Measurements from ENCODE around the gene ACOXL.

Gene ACOXL

DNA sequence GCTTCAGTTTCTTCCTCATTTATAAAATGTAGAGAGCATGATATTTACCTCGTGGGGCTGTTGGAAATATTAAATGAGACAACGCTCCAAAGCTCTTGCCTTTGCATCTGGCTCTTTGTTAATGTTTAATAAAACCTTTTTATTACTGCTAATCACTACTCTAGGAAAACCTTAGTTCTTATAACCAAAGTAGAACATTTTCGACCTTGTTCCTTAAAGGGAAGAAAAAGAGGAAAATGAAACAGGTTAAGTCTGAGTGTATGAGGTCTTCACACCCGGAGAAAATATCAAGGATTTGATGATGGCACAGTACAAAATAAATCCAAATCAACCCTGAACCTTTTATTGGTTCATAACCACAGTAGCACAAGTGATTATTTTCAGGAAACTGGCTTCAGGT is 301.8 kb downstream of the ACOXL start:
- Histone ChIP-seq H3K9me3 (no peaks in the 10 kb centered on the region), H3K4me1 (no peaks in the 10 kb centered on the region), H3K27me3 (no peaks in the 10 kb centered on the region), H3K4me3 (ENCODE audit: low read depth, low read length) (no peak overlapping the region), H3K36me3 (no peaks in the 10 kb centered on the region)
- TF ChIP-seq, protein P1, sequence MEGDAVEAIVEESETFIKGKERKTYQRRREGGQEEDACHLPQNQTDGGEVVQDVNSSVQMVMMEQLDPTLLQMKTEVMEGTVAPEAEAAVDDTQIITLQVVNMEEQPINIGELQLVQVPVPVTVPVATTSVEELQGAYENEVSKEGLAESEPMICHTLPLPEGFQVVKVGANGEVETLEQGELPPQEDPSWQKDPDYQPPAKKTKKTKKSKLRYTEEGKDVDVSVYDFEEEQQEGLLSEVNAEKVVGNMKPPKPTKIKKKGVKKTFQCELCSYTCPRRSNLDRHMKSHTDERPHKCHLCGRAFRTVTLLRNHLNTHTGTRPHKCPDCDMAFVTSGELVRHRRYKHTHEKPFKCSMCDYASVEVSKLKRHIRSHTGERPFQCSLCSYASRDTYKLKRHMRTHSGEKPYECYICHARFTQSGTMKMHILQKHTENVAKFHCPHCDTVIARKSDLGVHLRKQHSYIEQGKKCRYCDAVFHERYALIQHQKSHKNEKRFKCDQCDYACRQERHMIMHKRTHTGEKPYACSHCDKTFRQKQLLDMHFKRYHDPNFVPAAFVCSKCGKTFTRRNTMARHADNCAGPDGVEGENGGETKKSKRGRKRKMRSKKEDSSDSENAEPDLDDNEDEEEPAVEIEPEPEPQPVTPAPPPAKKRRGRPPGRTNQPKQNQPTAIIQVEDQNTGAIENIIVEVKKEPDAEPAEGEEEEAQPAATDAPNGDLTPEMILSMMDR (IDR thresholded peaks at IDR 0.05; ENCODE audit: low read depth, low read length) = no peak
- DNase-seq = no peak

DNA sequence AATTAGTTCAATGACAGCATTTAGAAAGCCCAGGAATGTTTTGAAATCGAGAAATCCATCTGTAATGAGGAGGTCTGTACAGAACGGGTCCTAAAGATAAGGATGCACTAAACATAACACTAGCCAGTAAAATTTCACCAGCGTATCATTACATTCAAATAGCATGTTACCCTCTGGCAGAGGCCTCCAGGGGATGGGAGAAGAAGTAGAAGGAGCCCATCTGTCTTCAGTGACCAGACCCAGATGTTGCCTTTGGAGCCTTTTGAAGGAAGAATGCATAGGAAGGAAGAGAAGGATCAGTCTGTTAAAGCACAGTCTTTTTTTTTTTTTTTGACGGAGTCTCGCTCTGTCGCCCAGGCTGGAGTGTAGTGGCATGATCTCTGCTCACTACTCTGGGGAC is 302.2 kb downstream of the ACOXL start:
- no peaks in the 10 kb centered on the region for H3K27me3 ChIP-seq
- TF ChIP-seq, protein P1 (IDR thresholded peaks at IDR 0.05; ENCODE audit: low read depth, low read length) = no peak
- no peak overlapping the region for H3K4me3 ChIP-seq (ENCODE audit: low read depth, low read length)
- no peaks in the 10 kb centered on the region for H3K4me1 ChIP-seq
- no peaks in the 10 kb centered on the region for H3K9me3 ChIP-seq
- no peaks in the 10 kb centered on the region for H3K36me3 ChIP-seq
- no peak for DNase-seq

DNA sequence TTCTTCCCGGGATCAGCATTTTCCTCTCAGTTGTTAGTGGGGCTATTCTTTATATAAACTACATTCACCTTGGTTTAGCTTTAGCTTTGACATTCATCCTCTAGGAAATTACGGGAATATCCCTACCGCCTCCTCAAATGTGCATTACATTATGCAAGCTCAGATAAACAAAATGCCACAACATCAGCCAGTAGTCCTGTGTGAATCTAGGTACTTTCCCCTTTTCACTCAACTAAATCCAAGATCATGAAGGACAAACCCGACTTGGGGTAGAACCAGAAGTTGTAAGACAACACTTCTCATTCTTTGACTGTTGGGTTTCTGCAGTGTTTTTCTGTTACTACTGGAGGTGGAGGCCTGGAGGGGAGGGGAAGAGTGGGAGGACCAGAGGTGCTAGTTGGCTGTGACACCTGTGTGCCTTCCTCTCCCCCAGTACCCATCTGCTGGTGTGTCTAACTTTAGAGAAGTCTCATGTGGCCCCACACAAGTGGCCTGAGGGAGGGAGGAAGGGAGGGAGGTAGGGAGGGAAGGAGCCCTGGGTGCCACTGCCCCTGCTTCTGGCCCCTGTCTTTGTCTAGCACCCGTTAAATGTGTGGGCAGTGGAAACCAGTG is 303.6 kb downstream of the ACOXL start:
- TF ChIP-seq, protein P1 (IDR thresholded peaks at IDR 0.05; ENCODE audit: low read depth, low read length) = no peak
- Histone ChIP-seq H3K4me1 (no peaks in the 10 kb centered on the region), H3K36me3 (no peaks in the 10 kb centered on the region), H3K4me3 (ENCODE audit: low read depth, low read length) (no peak overlapping the region), H3K27me3 (no peaks in the 10 kb centered on the region), H3K9me3 (no peaks in the 10 kb centered on the region)
- DNase-seq = no peak

DNA sequence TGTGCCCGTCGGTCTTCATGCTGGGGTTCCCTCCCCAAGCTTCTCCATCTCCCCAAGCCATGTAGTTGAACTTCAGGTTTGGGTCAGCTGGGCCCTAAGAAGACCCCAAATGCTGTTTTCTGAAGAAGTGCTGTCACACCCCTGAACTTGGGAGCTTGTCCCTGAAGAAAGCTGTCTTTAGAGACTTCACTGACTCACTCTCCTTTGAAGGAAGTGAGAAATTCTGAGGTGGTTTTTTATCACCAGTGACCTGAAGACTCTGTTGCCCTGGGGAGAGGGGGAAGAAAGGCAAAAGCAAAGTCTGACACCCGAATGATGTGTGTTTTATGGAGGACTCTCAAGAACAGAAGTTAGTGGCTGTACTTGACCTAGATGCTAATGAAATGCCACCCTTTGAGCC is 304.8 kb downstream of the ACOXL start:
- H3K36me3 ChIP-seq = no peaks in the 10 kb centered on the region
- H3K9me3 ChIP-seq = no peaks in the 10 kb centered on the region
- TF ChIP-seq, protein P1 (IDR thresholded peaks at IDR 0.05; ENCODE audit: low read depth, low read length) = no peak
- no peak for DNase-seq
- no peak overlapping the region for H3K4me3 ChIP-seq (ENCODE audit: low read depth, low read length)
- H3K4me1 ChIP-seq = no peaks in the 10 kb centered on the region
- no peaks in the 10 kb centered on the region for H3K27me3 ChIP-seq

DNA sequence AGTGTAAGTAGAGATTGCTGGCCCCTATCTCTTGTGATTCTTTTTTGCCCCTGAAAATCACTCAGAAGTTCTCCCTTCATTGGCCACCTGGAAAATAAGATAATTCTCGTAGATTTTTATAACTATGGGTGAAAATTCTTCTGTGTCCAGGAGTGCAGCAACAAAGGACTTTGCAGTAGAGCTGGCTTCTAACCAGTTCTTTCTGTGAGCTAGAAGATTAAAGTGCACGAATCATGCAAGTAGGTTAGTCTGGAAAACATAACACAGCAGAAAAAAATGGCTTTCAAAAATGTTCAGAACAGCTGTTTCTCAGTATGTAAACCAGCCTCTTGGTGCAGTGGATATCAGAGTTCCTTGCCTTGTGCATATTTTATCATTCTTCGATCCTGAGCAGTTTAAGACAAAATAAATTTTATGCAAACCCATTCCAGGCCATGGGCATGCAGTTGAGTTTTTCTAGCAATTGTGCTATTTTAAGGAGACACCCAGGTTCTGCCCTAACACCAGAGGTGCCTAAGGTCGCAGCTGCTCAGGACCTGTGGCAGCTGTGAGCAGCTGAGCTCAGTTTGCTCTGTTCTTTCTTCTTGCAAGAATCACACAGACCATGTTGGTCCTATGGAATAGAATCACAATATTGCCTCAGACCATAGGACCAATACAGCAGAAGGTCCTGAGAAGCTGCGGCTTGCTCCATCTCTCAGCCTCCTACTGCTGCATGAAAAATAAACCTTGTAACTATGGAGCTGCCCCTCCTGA is 307.4 kb downstream of the ACOXL start:
- no peaks in the 10 kb centered on the region for H3K4me1 ChIP-seq
- TF ChIP-seq, protein P1 (IDR thresholded peaks at IDR 0.05; ENCODE audit: low read depth, low read length) = no peak
- no peak for DNase-seq
- H3K27me3 ChIP-seq = no peaks in the 10 kb centered on the region
- H3K36me3 ChIP-seq = no peaks in the 10 kb centered on the region
- H3K4me3 ChIP-seq (ENCODE audit: low read depth, low read length) = no peak overlapping the region
- H3K9me3 ChIP-seq = no peaks in the 10 kb centered on the region
